ENCODE results near the gene BOLA2B. TPM values are rescaled to one million over a fixed set of nuclear protein-coding genes. Genes with fewer than 3 reads are reported as not detected.

Gene BOLA2B
- total RNA-seq, 1 experiment from 2014 or later, result 180 TPM

GRCh38 chr16:30184096-30184890 is 9.2 kb downstream of the BOLA2B start:
- RAD21 ChIA-PET (ENCODE audit: low non-redundant PET in 1 of 2, low total read pairs in 2 of 2, uncharacterized antibody in 2 of 2, unreplicated experiment in 2 of 2), result no interaction called here
- ATAC-seq, result no peak

GRCh38 chr16:30183233-30184095 is 10.0 kb downstream of the BOLA2B start, which contains the start of gene CORO1A:
CORO1A (plus strand) TSS chr16:30183602; CDS start chr16:30185210, 1,608 bp downstream.
- ChIA-PET RAD21 (ENCODE audit: low non-redundant PET in 1 of 2, low total read pairs in 2 of 2, uncharacterized antibody in 2 of 2, unreplicated experiment in 2 of 2) (no interaction called here), CTCF (interaction anchor here (1.1 kb wide), 1 partner anchor 92 kb away, joined by 3 read pairs; the partner anchor contains the start of gene TBX6), POLR2A (no interaction called here)
- H3K9ac ChIP-seq (ENCODE audit: low read length), result peak within 1 kb of the TSS; percentile 48; the same call in 1 of the 2 replicates
- ATAC-seq (peak; percentile 90), DNase-seq (ENCODE audit: low read depth, low spot score) (no peak)
- H3K36me3 ChIP-seq (ENCODE audit: control insufficient read depth in 1 of 2, insufficient read depth in 2 of 2, low read length in 2 of 2), result no peaks in the 10 kb centered on the region
- no peaks in the 10 kb centered on the region for H3K9me3 ChIP-seq (ENCODE audit: control insufficient read depth in 1 of 2, insufficient read depth in 1 of 2, low read depth in 1 of 2, low read length in 2 of 2)
- TF ChIP-seq ZFX (IDR thresholded peaks at IDR 0.05) (peak; percentile 57; the same call in 1 of the 2 replicates), POLR2A (IDR thresholded peaks at IDR 0.05; ENCODE audit: borderline replicate concordance, extremely low read depth, insufficient read depth, insufficient read length) (peak; percentile 34), SRF (IDR thresholded peaks at IDR 0.05; ENCODE audit: low read depth) (no peak), POLR2AphosphoS5 (IDR thresholded peaks at IDR 0.05; ENCODE audit: low read depth, low read length) (peak; percentile 77), FOSL1 (IDR thresholded peaks at IDR 0.05; ENCODE audit: low read depth) (no peak)
- peak within 1 kb of the TSS; percentile 80 for H3K4me2 ChIP-seq (ENCODE audit: low read length)
- no peaks in the 10 kb centered on the region for H3K27me3 ChIP-seq (ENCODE audit: insufficient read depth, low read length)
- H3K4me3 ChIP-seq (replicated peaks in 1 of 2; ENCODE audit: low read depth in 1 of 2, low read length in 2 of 2), result peak within 1 kb of the TSS; percentile 40 to 56
- H3K4me1 ChIP-seq (ENCODE audit: control insufficient read depth in 1 of 2, insufficient read depth in 2 of 2, low read length in 2 of 2), result peaks cover 9 to 23% of the 10 kb centered on the region in 2 experiments; a peak in 3 of 4 replicates
- peak within 1 kb of the TSS; percentile 36; the same call in 1 of the 2 replicates for H3K27ac ChIP-seq (ENCODE audit: low read depth, low read length)
- intact Hi-C loops (cut with micrococcal nuclease), result no loop called here
- H4K20me1 ChIP-seq (ENCODE audit: insufficient read depth), result no peaks in the 10 kb centered on the region
- no peaks in the 10 kb centered on the region for H3K79me2 ChIP-seq (ENCODE audit: insufficient read depth, low read length)
- no peaks in the 10 kb centered on the region for H3K9me2 ChIP-seq (ENCODE audit: insufficient read depth)
- H2AFZ ChIP-seq (ENCODE audit: low read depth, low read length, poor library complexity, severe bottlenecking), result no peak within 1 kb of the TSS
- no TSS peak for BruUV-seq (replicated peaks)

More at GRCh38 chr16:30184096-30184890, 9.2 kb downstream of the BOLA2B start:
- no peaks in the 10 kb centered on the region for H3K27me3 ChIP-seq (ENCODE audit: insufficient read depth, low read length)
- no peak for TF ChIP-seq CEBPB (IDR thresholded peaks at IDR 0.05; ENCODE audit: low read depth)
- H3K9me3 ChIP-seq (ENCODE audit: control insufficient read depth in 1 of 2, insufficient read depth in 1 of 2, low read depth in 1 of 2, low read length in 2 of 2), result no peaks in the 10 kb centered on the region
- H3K4me2 ChIP-seq (ENCODE audit: low read length), result peak overlapping the region; percentile 80; the same call in 1 of the 2 replicates
- intact Hi-C loops (cut with micrococcal nuclease), result no loop called here
- ChIA-PET CTCF (interaction anchor here (1.1 kb wide), 1 partner anchor 93 kb away, joined by 3 read pairs; the partner anchor contains the start of gene TBX6), POLR2A (no interaction called here)
- H3K36me3 ChIP-seq (ENCODE audit: control insufficient read depth in 1 of 2, insufficient read depth in 2 of 2, low read length in 2 of 2), result no peaks in the 10 kb centered on the region
- BruUV-seq (replicated peaks), result no TSS peak
- H3K27ac ChIP-seq (ENCODE audit: low read depth, low read length), result no peak overlapping the region
- DNase-seq (ENCODE audit: low read depth, low spot score), result no peak
- H4K20me1 ChIP-seq (ENCODE audit: insufficient read depth), result no peaks in the 10 kb centered on the region
- H3K4me1 ChIP-seq (ENCODE audit: control insufficient read depth in 1 of 2, insufficient read depth in 2 of 2, low read length in 2 of 2), result peaks cover 5 to 19% of the 10 kb centered on the region in 2 experiments; a peak in 3 of 4 replicates
- no peak overlapping the region for H3K4me3 ChIP-seq (replicated peaks in 1 of 2; ENCODE audit: low read depth in 1 of 2, low read length in 2 of 2)
- H3K79me2 ChIP-seq (ENCODE audit: insufficient read depth, low read length), result no peaks in the 10 kb centered on the region
- no peak overlapping the region for H3K9ac ChIP-seq (ENCODE audit: low read length)
- H2AFZ ChIP-seq (ENCODE audit: low read depth, low read length, poor library complexity, severe bottlenecking), result no peak overlapping the region
- H3K9me2 ChIP-seq (ENCODE audit: insufficient read depth), result no peaks in the 10 kb centered on the region
